GM12891 (cell line): ENCODE data around the gene ZP3.
"Not testable (repeated sequence)": the region's sequence is repeated elsewhere in the genome, so short reads cannot be mapped to it uniquely, and the experiment has no call there.

Source experiments
- PAX5 ChIP-seq: IDR thresholded peaks from 2 replicates; pipeline ENCODE4 v1.6.1; 2011; ENCODE audit warnings: low read length, moderate library complexity, mild to moderate bottlenecking; ENCODE audit not compliant: insufficient read depth, severe bottlenecking
- POLR2A ChIP-seq: IDR thresholded peaks from 2 replicates; pipeline ENCODE4 v1.6.1; 2011; ENCODE audit warnings: low read depth, low read length, control low read depth
- POLR2AphosphoS5 ChIP-seq: IDR thresholded peaks from 2 replicates; pipeline ENCODE4 v1.6.1; 2011; ENCODE audit warnings: low read depth, low read length, control low read depth
- POU2F2 ChIP-seq: IDR thresholded peaks from 2 replicates; pipeline ENCODE4 v1.6.1; 2011; ENCODE audit warnings: low read depth, mild to moderate bottlenecking, control low read depth, low read length, moderate library complexity
- SPI1 ChIP-seq: IDR thresholded peaks from 2 replicates; pipeline ENCODE4 v1.6.1; 2011; ENCODE audit warnings: low read depth, low read length, control low read depth
- TAF1 ChIP-seq: IDR thresholded peaks from 2 replicates; pipeline ENCODE4 v1.6.1; 2011; ENCODE audit warnings: low read depth, low read length, control low read depth

- TF ChIP-seq POLR2AphosphoS5, POLR2A, SPI1, TAF1, PAX5, POU2F2: not testable (repeated sequence)
Observed at GRCh38 chr7:76458504-76458903, 33.8 kb downstream of the ZP3 start.
